Neural progenitor cell (in vitro differentiated cells): ENCODE data around the gene PRR23C.

Experiments
- EZH2 ChIP-seq: fragments of 200-600 bp; sonication (generic); IDR thresholded peaks from 2 replicates; pipeline ENCODE4 v1.6.1; 2017; ENCODE audit warnings: antibody characterized with exemption, mild to moderate bottlenecking, moderate library complexity
- EZH2phosphoT487 ChIP-seq: fragments of 200-600 bp; sonication (generic); IDR thresholded peaks from 2 replicates; pipeline ENCODE4 v1.6.1; 2017; ENCODE audit warnings: antibody characterized with exemption
- TF ChIP-seq, protein P1 (sequence below): fragments of 200-600 bp; sonication (generic); IDR thresholded peaks from 2 replicates; pipeline ENCODE4 v1.5.1; 2017; ENCODE audit warnings: antibody characterized with exemption, mild to moderate bottlenecking

DNA sequence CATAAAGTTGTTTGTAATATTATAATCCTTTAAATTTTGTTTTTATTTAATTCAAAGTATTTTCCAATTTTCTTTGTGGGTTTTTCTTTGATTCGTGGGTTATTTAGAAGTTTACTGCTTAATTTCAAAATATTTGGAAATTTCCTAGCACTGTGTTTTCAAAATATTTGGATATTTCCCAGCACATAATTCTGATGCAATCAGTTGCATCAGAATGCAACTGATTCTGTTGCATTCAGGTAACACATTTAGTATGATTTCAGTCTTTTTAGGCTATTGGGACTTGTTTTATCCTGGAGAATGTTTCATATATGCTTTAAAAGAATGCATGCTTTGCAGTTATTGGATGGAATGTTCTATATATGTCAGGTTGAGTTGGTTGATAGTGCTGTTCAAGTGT, 18.2 kb upstream of the PRR23C start:
- TF ChIP-seq EZH2 (no peak), EZH2phosphoT487 (no peak)
- TF ChIP-seq, protein P1, sequence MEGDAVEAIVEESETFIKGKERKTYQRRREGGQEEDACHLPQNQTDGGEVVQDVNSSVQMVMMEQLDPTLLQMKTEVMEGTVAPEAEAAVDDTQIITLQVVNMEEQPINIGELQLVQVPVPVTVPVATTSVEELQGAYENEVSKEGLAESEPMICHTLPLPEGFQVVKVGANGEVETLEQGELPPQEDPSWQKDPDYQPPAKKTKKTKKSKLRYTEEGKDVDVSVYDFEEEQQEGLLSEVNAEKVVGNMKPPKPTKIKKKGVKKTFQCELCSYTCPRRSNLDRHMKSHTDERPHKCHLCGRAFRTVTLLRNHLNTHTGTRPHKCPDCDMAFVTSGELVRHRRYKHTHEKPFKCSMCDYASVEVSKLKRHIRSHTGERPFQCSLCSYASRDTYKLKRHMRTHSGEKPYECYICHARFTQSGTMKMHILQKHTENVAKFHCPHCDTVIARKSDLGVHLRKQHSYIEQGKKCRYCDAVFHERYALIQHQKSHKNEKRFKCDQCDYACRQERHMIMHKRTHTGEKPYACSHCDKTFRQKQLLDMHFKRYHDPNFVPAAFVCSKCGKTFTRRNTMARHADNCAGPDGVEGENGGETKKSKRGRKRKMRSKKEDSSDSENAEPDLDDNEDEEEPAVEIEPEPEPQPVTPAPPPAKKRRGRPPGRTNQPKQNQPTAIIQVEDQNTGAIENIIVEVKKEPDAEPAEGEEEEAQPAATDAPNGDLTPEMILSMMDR = no peak
